Body of pancreas (tissue), 4 donors: ENCODE results near the gene SLC10A6.

Source experiments
- POLR2A ChIP-seq, 3 donors: fragments of 450-650 bp; IDR thresholded peaks; one replicate each; pipeline ENCODE4 v1.6.1; 2016; ENCODE audit warnings: antibody characterized with exemption in 3 of 3, mild to moderate bottlenecking in 2 of 3
- TF ChIP-seq, protein P1 (sequence below), 7 experiments: fragments of 450-650 bp in 4 of 7; fragments of 200-600 bp in 3 of 7; sonication (generic) in 3 of 7; IDR thresholded peaks; one replicate each; pipeline ENCODE4 v1.5.1; 2016 to 2019; ENCODE audit warnings: antibody characterized with exemption in 7 of 7

DNA sequence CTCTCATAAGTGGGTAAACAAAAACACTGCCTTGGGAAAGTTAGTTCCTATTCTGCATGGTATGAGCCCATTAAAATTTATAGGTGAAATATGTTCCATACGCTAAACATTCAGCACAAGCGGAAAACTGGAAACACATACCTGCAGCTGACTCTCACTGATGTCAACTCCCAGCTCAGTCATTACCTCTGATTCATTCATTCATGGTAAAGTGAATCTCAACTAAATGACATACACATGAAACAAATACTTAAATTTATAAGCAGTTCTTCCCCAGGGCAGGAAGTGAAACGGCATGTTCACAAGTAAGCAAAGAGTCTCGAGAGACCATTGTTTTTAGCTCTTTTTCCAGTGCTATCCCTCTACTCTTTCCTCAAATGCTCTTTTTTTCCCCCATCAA is 1.6 kb downstream of the SLC10A6 start:
- TF ChIP-seq, protein P1, sequence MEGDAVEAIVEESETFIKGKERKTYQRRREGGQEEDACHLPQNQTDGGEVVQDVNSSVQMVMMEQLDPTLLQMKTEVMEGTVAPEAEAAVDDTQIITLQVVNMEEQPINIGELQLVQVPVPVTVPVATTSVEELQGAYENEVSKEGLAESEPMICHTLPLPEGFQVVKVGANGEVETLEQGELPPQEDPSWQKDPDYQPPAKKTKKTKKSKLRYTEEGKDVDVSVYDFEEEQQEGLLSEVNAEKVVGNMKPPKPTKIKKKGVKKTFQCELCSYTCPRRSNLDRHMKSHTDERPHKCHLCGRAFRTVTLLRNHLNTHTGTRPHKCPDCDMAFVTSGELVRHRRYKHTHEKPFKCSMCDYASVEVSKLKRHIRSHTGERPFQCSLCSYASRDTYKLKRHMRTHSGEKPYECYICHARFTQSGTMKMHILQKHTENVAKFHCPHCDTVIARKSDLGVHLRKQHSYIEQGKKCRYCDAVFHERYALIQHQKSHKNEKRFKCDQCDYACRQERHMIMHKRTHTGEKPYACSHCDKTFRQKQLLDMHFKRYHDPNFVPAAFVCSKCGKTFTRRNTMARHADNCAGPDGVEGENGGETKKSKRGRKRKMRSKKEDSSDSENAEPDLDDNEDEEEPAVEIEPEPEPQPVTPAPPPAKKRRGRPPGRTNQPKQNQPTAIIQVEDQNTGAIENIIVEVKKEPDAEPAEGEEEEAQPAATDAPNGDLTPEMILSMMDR (IDR thresholded peaks at IDR 0.05) = no peak
- no peak for TF ChIP-seq POLR2A (IDR thresholded peaks at IDR 0.05)
